Activated CD8-positive, alpha-beta memory T cell treated with anti-CD3 and anti-CD28 coated beads for 36 hours (primary cell): ENCODE data around the gene DYNC1H1. TPM values are rescaled to one million over a fixed set of nuclear protein-coding genes. Genes with fewer than 3 reads are reported as not detected.
"Not testable (repeated sequence)": the region's sequence is repeated elsewhere in the genome, so short reads cannot be mapped to it uniquely, and the experiment has no call there.

Source experiments
- CTCF ChIA-PET: fragments of 350-600 bp; sonication (Branson Sonifier 250); formaldehyde crosslinking; loops from one replicate; lab custom pipeline; 2021; ENCODE audit warnings: antibody characterized with exemption; lab: Charles Lee
- POLR2A ChIA-PET: fragments of 350-600 bp; sonication (Branson Sonifier 250); formaldehyde crosslinking; loops from one replicate; lab custom pipeline; 2021; ENCODE audit warnings: antibody characterized with exemption; lab: Charles Lee
- total RNA-seq, 2 experiments: library from RNA; stranded (reverse); gene quantifications; one replicate each; pipeline ENCODE4 v1.2.3, GENCODE V29; 2021

DYNC1H1 gene
- total RNA-seq, 2 experiments from 2014 or later = 253 to 261 TPM

DNA sequence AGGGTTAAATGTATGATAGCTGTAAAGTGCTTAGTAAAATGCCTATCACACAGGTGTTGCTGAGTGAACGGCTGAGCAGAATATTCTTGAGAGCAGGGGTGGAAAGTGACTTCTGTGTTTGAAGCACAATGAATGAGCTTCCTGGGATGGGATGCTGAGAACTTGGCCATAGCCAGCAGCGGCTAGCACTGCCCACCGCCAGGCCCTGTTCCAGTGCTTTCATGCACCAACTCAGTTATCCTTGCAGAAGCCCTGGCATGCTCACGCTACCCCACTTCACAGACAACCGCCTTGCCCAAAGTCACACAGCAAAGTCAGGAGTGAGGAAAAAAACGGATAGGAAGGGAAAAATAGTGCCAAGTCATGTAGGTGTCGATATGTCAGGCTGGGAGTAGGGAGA, 10.9 kb downstream of the DYNC1H1 start:
- ChIA-PET POLR2A (no interaction called here), CTCF (interaction anchor here (0.9 kb wide), 1 partner anchor 8 kb away, joined by 4 read pairs; no protein-coding TSS in a partner anchor)

- ChIA-PET POLR2A (no interaction called here), CTCF (interaction anchor here (0.6 kb wide), 1 partner anchor 201 kb away, joined by 4 read pairs; no protein-coding TSS in a partner anchor)
These were observed 13.1 kb downstream of the DYNC1H1 start for GRCh38 chr14:101977311-101978071.

DNA sequence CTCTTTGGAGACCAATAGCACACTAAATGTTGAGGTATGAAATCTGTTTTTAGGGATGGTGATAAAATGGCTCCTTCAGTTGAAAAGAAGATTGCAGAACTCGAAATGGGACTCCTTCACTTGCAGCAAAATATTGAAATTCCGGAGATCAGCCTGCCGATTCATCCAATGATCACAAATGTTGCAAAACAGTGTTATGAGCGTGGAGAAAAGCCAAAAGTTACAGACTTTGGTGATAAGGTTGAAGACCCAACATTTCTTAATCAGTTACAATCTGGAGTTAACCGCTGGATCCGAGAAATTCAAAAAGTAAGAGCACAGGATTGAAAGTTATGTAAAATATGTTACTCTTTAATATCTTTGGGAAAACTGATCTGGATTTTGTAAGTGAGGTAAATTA, 15.3 kb downstream of the DYNC1H1 start:
- CTCF ChIA-PET = no interaction called here

DNA sequence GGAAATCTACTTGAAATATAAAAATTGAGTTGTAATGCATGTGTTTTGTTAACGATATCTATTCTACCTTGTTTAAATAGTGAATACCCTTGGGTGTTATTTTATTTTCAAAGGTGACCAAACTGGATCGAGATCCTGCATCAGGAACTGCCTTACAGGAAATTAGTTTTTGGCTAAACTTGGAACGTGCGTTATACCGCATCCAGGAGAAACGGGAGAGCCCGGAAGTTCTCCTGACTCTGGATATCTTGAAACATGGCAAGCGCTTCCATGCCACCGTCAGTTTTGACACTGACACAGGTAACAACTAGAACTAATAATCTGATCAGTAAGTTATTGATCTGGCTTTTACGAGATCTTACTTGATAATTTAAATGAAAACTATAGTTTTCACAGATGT, 15.9 kb downstream of the DYNC1H1 start:
- ChIA-PET CTCF (interaction anchor here (0.6 kb wide), 1 partner anchor 103 kb away, joined by 3 read pairs; no protein-coding TSS in a partner anchor), POLR2A (no interaction called here)

More for the DNA sequence above, 15.3 kb downstream of the DYNC1H1 start:
- POLR2A ChIA-PET = no interaction called here

DNA sequence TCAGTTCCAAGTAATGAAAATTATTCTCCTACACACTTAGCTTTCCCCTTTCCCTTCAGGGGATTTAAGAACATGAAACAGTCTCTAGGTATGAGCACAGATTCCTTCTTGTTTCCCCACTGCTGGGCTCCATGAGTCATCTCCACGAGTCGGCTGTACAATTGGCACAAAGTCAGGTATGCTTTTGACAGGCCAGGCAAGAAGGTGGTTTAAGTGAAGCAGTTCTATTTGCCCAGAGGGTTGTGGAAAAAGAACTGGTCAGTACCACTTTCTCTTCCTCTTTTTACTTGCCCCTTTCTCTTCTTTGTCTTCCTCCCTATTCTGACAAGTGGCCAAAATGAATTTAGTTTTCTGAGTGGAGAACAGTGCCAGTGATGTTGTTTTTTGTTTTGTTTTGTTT, 16.3 kb downstream of the DYNC1H1 start:
- CTCF ChIA-PET = interaction anchor here (0.6 kb wide), 1 partner anchor 104 kb away, joined by 3 read pairs; no protein-coding TSS in a partner anchor
- POLR2A ChIA-PET = no interaction called here

GRCh38 chr14:101982621-101983020, 18.2 kb downstream of the DYNC1H1 start:
- POLR2A ChIA-PET = no interaction called here
- CTCF ChIA-PET = interaction anchor here (1.4 kb wide), 1 partner anchor 16 kb away, joined by 3 read pairs; no protein-coding TSS in a partner anchor

DNA sequence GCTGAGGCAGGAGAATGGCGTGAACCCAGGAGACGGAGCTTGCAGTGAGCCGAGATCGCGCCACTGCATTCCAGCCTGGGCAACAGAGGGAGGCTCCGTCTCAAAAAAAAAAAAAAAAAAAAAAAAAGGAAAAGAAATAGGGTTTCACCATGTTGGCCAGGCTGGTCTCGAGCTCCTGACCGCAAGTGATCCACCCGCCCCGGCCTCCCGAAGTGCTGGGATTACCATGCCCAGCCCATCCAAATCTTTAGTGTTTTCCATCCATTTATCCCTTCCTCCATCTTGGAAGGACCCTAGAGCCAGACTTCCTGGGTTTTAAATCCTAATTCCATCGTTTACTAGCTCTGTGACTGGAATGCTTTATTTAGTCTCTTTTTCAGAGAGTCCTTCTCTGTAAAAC, 20.5 kb downstream of the DYNC1H1 start:
- POLR2A ChIA-PET = not testable (repeated sequence)
- CTCF ChIA-PET = interaction anchor here (0.6 to 0.7 kb wide), 2 partner anchors 328 to 819 kb away, joined by 5 read pairs; no protein-coding TSS in a partner anchor

- ChIA-PET POLR2A (no interaction called here), CTCF (interaction anchor here (0.8 kb wide), 1 partner anchor 9 kb away, joined by 4 read pairs; no protein-coding TSS in a partner anchor)
These were observed 21.6 kb downstream of the DYNC1H1 start for GRCh38 chr14:101985957-101986356.

- ChIA-PET POLR2A (no interaction called here), CTCF (no interaction called here)
These were observed 22.6 kb downstream of the DYNC1H1 start for GRCh38 chr14:101986953-101987352.

DNA sequence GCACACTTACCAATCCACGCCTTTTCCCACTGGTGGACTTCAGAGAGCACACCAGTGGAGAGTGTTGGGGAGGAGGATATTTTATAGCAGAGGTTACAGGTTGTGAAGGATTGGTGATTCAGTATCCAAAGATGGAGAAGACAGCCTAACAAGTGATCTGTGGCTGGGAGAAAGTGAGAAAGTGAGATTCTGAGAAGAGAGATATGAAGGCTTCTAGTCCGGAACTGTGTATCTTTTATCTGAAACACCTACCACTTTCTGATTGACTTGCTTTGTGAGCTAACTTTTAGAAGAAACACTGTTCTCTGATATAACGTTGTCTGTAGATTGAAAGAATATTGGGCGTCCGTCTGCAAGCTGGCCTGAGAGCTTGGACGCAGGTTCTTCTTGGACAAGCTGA, 24.0 kb downstream of the DYNC1H1 start:
- ChIA-PET POLR2A (no interaction called here), CTCF (no interaction called here)

GRCh38 chr14:101991352-101991751, 27.0 kb downstream of the DYNC1H1 start:
- CTCF ChIA-PET = no interaction called here
- POLR2A ChIA-PET = no interaction called here

- ChIA-PET CTCF (no interaction called here), POLR2A (no interaction called here)
These were observed 28.3 kb downstream of the DYNC1H1 start for GRCh38 chr14:101992708-101993107.

DNA sequence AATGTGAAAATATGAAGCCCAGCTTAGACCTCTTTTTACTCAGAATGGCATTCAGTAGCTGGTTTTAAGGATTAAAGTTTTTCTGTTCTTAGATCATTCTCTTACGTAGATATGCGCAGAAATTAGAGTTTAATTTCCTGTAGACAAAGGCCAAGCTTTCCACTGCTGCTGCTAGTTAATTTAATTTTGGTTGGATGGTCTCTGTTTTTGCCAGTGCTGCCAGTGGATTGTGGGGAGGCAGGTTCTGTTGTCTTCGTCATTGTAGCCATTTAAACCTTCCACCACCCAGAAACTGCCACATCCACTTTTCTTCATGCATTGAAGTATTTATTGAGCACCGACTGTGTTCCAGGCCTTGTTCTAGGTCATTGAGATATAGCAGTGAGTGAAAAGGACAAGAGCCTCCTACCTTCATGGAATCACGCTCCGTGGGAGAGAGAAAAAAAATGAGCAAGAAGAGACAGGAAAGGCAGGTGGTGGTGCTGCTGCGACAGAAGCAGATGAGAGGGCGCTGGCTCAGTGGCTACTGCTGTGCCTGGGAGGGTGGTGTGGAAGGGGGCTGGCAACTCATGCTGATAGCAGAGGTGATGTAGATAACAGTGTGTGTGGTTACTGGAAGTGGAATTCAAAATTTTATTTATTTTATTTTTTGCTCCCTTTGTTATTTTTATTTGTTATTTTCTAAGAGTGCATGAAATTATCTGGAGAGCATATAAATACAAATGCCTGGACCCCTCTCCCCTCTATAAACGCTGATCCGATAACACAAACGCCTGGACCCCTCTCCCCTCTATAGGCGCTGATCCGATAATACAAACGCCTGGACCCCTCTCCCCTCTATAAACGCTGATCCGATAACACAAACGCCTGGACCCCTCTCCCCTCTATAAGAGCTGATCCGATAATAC, 33.3 kb downstream of the DYNC1H1 start:
- CTCF ChIA-PET = no interaction called here
- POLR2A ChIA-PET = no interaction called here

DNA sequence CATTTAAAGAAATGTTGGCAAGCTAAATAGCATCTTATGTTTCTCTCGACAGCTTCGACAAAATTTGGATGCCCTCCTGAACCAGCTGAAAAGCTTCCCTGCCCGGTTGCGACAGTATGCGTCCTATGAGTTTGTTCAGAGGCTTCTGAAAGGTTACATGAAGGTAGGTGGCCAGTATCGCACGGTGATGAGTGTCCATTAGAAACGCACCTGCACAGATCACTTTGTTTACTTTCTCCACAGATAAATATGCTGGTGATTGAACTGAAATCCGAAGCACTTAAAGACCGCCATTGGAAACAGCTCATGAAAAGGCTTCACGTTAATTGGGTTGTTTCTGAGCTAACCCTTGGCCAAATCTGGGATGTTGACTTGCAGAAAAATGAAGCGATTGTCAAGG, 36.5 kb downstream of the DYNC1H1 start:
- ChIA-PET POLR2A (no interaction called here), CTCF (no interaction called here)

- ChIA-PET POLR2A (no interaction called here), CTCF (no interaction called here)
These were observed 41.0 kb downstream of the DYNC1H1 start for GRCh38 chr14:102005336-102005735.

DNA sequence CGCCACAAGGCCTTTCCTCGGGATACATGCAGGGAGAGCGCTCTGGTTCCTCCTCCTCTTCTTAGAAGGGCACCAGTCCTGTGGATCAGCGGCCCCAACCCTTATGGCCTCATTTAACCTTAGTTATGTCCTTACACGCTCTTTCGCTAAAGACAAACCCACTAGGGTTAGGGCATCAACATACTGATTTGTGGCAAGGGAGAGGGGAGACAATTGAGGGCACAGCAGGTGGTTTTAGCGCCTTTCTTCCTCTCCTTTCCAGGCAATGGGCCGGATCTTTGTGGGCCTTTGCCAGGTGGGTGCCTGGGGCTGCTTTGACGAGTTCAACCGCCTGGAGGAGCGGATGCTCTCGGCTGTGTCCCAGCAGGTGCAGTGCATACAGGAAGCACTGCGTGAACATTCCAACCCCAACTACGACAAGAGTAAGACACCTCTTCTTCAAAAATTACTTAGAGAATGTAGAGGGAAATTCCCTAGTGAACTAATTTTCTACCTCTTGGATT, 43.6 kb downstream of the DYNC1H1 start:
- ChIA-PET POLR2A (no interaction called here), CTCF (no interaction called here)

- ChIA-PET CTCF (no interaction called here), POLR2A (no interaction called here)
These were observed 44.5 kb downstream of the DYNC1H1 start for GRCh38 chr14:102008891-102009290.

- ChIA-PET POLR2A (no interaction called here), CTCF (no interaction called here)
These were observed 47.3 kb downstream of the DYNC1H1 start for GRCh38 chr14:102011631-102012030.

- ChIA-PET POLR2A (no interaction called here), CTCF (no interaction called here)
These were observed 48.0 kb downstream of the DYNC1H1 start for GRCh38 chr14:102012336-102012735.
